OCI-M1 (cell line): Measurements from ENCODE around the gene CHD3.
"Not testable (repeated sequence)": the region's sequence is repeated elsewhere in the genome, so short reads cannot be mapped to it uniquely, and the experiment has no call there.

ENCODE experiments used
- DNase-seq: peaks from one replicate; lab custom pipeline; 2025; lab: John Stamatoyannopoulos, UW

The CHD3 gene

GRCh38 chr17:7849751-7850504, 38.7 kb upstream of the CHD3 start:
- no peak for DNase-seq

- no peak for DNase-seq
Observed at GRCh38 chr17:7850701-7851437, 37.7 kb upstream of the CHD3 start.

- DNase-seq = peak; percentile 82
Observed at GRCh38 chr17:7851438-7852261, 36.9 kb upstream of the CHD3 start.

GRCh38 chr17:7852262-7852670, 36.3 kb upstream of the CHD3 start:
- no peak for DNase-seq

GRCh38 chr17:7852919-7853690, 35.5 kb upstream of the CHD3 start:
- no peak for DNase-seq

- no peak for DNase-seq
Observed at GRCh38 chr17:7853691-7854038, 34.9 kb upstream of the CHD3 start.

- DNase-seq = no peak
Observed at GRCh38 chr17:7854078-7854777, 34.4 kb upstream of the CHD3 start.

GRCh38 chr17:7854851-7855659, 33.5 kb upstream of the CHD3 start, which contains the start of gene TMEM88:
Gene TMEM88, plus strand, starts transcription at chr17:7855066. Its CDS starts 9 bp downstream, at chr17:7855075.
- DNase-seq = no peak

- DNase-seq = no peak
Observed at GRCh38 chr17:7855660-7856010, 33.0 kb upstream of the CHD3 start.

GRCh38 chr17:7856011-7856810, 32.4 kb upstream of the CHD3 start:
- peak; percentile 90 for DNase-seq

GRCh38 chr17:7856811-7857712, 31.5 kb upstream of the CHD3 start, which contains the start of gene NAA38:
Gene NAA38, minus strand, starts transcription at chr17:7857559. Its CDS starts 96 bp downstream, at chr17:7857463.
- DNase-seq = peak; percentile 99

- DNase-seq = peak; percentile 99
Observed at GRCh38 chr17:7857713-7858521, 30.7 kb upstream of the CHD3 start, which contains the start of gene CYB5D1. Gene CYB5D1, plus strand, starts transcription at chr17:7858003. Its CDS starts 132 bp downstream, at chr17:7858135.

- DNase-seq = peak; percentile 74
Observed at GRCh38 chr17:7858522-7858810, 30.1 kb upstream of the CHD3 start.

GRCh38 chr17:7859028-7859427, 29.6 kb upstream of the CHD3 start:
- no peak for DNase-seq

- DNase-seq = peak; percentile 69
Observed at GRCh38 chr17:7862692-7863437, 25.7 kb upstream of the CHD3 start.

GRCh38 chr17:7864384-7864783, 24.2 kb upstream of the CHD3 start:
- DNase-seq = not testable (repeated sequence)
